ENCODE measurements around the gene POLR3E.

Gene POLR3E

GRCh38 chr16:22317001-22317530, 19.9 kb downstream of the POLR3E start:
- no peak for DNase-seq (ENCODE audit: low read depth)

- no peak for DNase-seq (ENCODE audit: low read depth)
Measured at GRCh38 chr16:22317625-22318024, 20.4 kb downstream of the POLR3E start.

GRCh38 chr16:22318690-22319358, 21.6 kb downstream of the POLR3E start:
- DNase-seq (ENCODE audit: low read depth), result no peak

- DNase-seq (ENCODE audit: low read depth), result no peak
Measured at GRCh38 chr16:22320572-22321339, 23.5 kb downstream of the POLR3E start.

GRCh38 chr16:22321340-22322001, 24.3 kb downstream of the POLR3E start:
- peak; percentile 11 for DNase-seq (ENCODE audit: low read depth)

GRCh38 chr16:22322021-22322471, 24.8 kb downstream of the POLR3E start:
- DNase-seq (ENCODE audit: low read depth), result no peak

- no peak for DNase-seq (ENCODE audit: low read depth)
Measured at GRCh38 chr16:22322741-22323140, 25.5 kb downstream of the POLR3E start.

GRCh38 chr16:22323173-22323958, 26.2 kb downstream of the POLR3E start:
- DNase-seq (ENCODE audit: low read depth), result no peak

GRCh38 chr16:22323959-22324786, 27.0 kb downstream of the POLR3E start:
- no peak for DNase-seq (ENCODE audit: low read depth)

- no peak for DNase-seq (ENCODE audit: low read depth)
Measured at GRCh38 chr16:22324787-22325597, 27.8 kb downstream of the POLR3E start.

- DNase-seq (ENCODE audit: low read depth), result no peak
Measured at GRCh38 chr16:22325598-22326368, 28.6 kb downstream of the POLR3E start.

- no peak for DNase-seq (ENCODE audit: low read depth)
Measured at GRCh38 chr16:22326369-22326652, 29.1 kb downstream of the POLR3E start.

- no peak for DNase-seq (ENCODE audit: low read depth)
Measured at GRCh38 chr16:22326771-22327445, 29.7 kb downstream of the POLR3E start.

- DNase-seq (ENCODE audit: low read depth), result no peak
Measured at GRCh38 chr16:22327446-22327775, 30.2 kb downstream of the POLR3E start.

- no peak for DNase-seq (ENCODE audit: low read depth)
Measured at GRCh38 chr16:22328081-22328725, 31.0 kb downstream of the POLR3E start.

- no peak for DNase-seq (ENCODE audit: low read depth)
Measured at GRCh38 chr16:22329199-22329695, 32.0 kb downstream of the POLR3E start.

GRCh38 chr16:22330326-22330725, 33.1 kb downstream of the POLR3E start:
- DNase-seq (ENCODE audit: low read depth), result no peak

- no peak for DNase-seq (ENCODE audit: low read depth)
Measured at GRCh38 chr16:22333457-22333994, 36.3 kb downstream of the POLR3E start.

Measured in HS-27A (cell line).